ENCODE data around the gene PLEKHO1. TPM values are rescaled to one million over a fixed set of nuclear protein-coding genes. Genes with fewer than 3 reads are reported as not detected.
"Not testable (repeated sequence)": the region's sequence is repeated elsewhere in the genome, so short reads cannot be mapped to it uniquely, and the experiment has no call there.

Gene PLEKHO1
- total RNA-seq, 8 experiments from 2014 or later = 28.1 to 143 (median 48.9) TPM

GRCh38 chr1:150186789-150187559, 37.3 kb downstream of the PLEKHO1 start:
- H3K27ac ChIP-seq = no peak overlapping the region
- WGBS, 10 experiments = 0 to 100% (median 42%) methylated on average over 1 to 10 of the region's 10 CpGs
- H3K4me3 ChIP-seq = no peak overlapping the region
- in situ Hi-C loops (cut with MboI; ENCODE audit: low pct_unique_long_range_greater_than_20kb in 2 of 9, low sequenced_read_pairs in 9 of 9, unreplicated experiment in 9 of 9) = loop anchor here in 5 of 9 experiments (10.0 to 25.0 kb wide), 4 partner anchors 100 to 250 kb away; partner anchors contain the start of genes MTMR11 (in 1 of the 5) and SF3B4 (in 1 of the 5)
- peaks cover 1 to 5% of the 10 kb centered on the region in 2 donors for H3K4me1 ChIP-seq (replicated peaks in 1 of 2)
- ATAC-seq (replicated peaks in 6 of 8) = peak in 5 of 8 experiments; percentile 33 to 86 (median 59)

GRCh38 chr1:150187560-150187931, 37.8 kb downstream of the PLEKHO1 start:
- in situ Hi-C loops (cut with MboI; ENCODE audit: low pct_unique_long_range_greater_than_20kb in 2 of 9, low sequenced_read_pairs in 9 of 9, unreplicated experiment in 9 of 9) = loop anchor here in 5 of 9 experiments (10.0 to 25.0 kb wide), 4 partner anchors 100 to 250 kb away; partner anchors contain the start of genes MTMR11 (in 1 of the 5) and SF3B4 (in 1 of the 5)
- peak in 3 of 8 experiments; percentile 11 to 54 (median 21) for ATAC-seq (replicated peaks in 6 of 8)
- WGBS, 10 experiments = 0 to 74% (median 50%) methylated on average over 2 to 3 of the region's 3 CpGs; no CpG with 5 or more reads in 3 of the 10 experiments
- Histone ChIP-seq H3K4me1 (replicated peaks in 1 of 2) (peaks cover 0 to 3% of the 10 kb centered on the region in 2 donors), H3K4me3 (no peak overlapping the region), H3K27ac (no peak overlapping the region)

GRCh38 chr1:150192012-150192411, 42.3 kb downstream of the PLEKHO1 start:
- 29 to 100% (median 94%) methylated on average over 1 to 2 of the region's 2 CpGs; no CpG with 5 or more reads in 1 of the 10 experiments for WGBS, 10 experiments
- Histone ChIP-seq H3K4me3 (no peak overlapping the region), H3K4me1 (replicated peaks in 1 of 2) (no peaks in the 10 kb centered on the region), H3K27ac (no peak overlapping the region)
- in situ Hi-C loops (cut with MboI; ENCODE audit: low pct_unique_long_range_greater_than_20kb in 2 of 9, low sequenced_read_pairs in 9 of 9, unreplicated experiment in 9 of 9) = loop anchor here in 5 of 9 experiments (25.0 kb wide), 3 partner anchors 105 to 255 kb away; partner anchors contain the start of genes MTMR11 (in 1 of the 5) and SF3B4 (in 1 of the 5)
- ATAC-seq (replicated peaks in 6 of 8) = no peak

GRCh38 chr1:150194381-150195031, 44.8 kb downstream of the PLEKHO1 start:
- in situ Hi-C loops (cut with MboI; ENCODE audit: low pct_unique_long_range_greater_than_20kb in 2 of 9, low sequenced_read_pairs in 9 of 9, unreplicated experiment in 9 of 9) = loop anchor here in 5 of 9 experiments (25.0 kb wide), 3 partner anchors 107 to 257 kb away; partner anchors contain the start of genes MTMR11 (in 1 of the 5) and SF3B4 (in 1 of the 5)
- Histone ChIP-seq H3K4me3 (no peak overlapping the region), H3K4me1 (replicated peaks in 1 of 2) (no peaks in the 10 kb centered on the region), H3K27ac (no peak overlapping the region)
- WGBS, 10 experiments = 40 to 100% (median 70%) methylated on average over 1 to 4 of the region's 4 CpGs; no CpG with 5 or more reads in 1 of the 10 experiments
- ATAC-seq (replicated peaks in 6 of 8) = peak in 3 of 8 experiments; percentile 28 to 61 (median 50)

- 0 to 75% (median 11%) methylated on average over 1 of the region's 1 CpG; no CpG with 5 or more reads in 3 of the 10 experiments for WGBS, 10 experiments
- no peaks in the 10 kb centered on the region for H3K4me1 ChIP-seq (replicated peaks in 1 of 2)
- no peak overlapping the region for H3K27ac ChIP-seq
- ATAC-seq (replicated peaks in 6 of 8) = peak in 3 of 8 experiments; percentile 95 to 97 (median 96)
- in situ Hi-C loops (cut with MboI; ENCODE audit: low pct_unique_long_range_greater_than_20kb in 2 of 9, low sequenced_read_pairs in 9 of 9, unreplicated experiment in 9 of 9) = loop anchor here in 5 of 9 experiments (25.0 kb wide), 3 partner anchors 109 to 259 kb away; partner anchors contain the start of genes MTMR11 (in 1 of the 5) and SF3B4 (in 1 of the 5)
- H3K4me3 ChIP-seq = no peak overlapping the region
These were observed 46.7 kb downstream of the PLEKHO1 start for GRCh38 chr1:150196417-150196816.

GRCh38 chr1:150207281-150207971, 57.7 kb downstream of the PLEKHO1 start:
- Histone ChIP-seq H3K4me3 (no peak overlapping the region), H3K27ac (no peak overlapping the region), H3K4me1 (replicated peaks in 1 of 2) (no peaks in the 10 kb centered on the region)
- ATAC-seq (replicated peaks in 6 of 8) = no peak
- 81 to 97% (median 90%) methylated on average over 2 to 7 of the region's 7 CpGs; no CpG with 5 or more reads in 1 of the 10 experiments for WGBS, 10 experiments
- in situ Hi-C loops (cut with MboI; ENCODE audit: low pct_unique_long_range_greater_than_20kb in 2 of 9, low sequenced_read_pairs in 9 of 9, unreplicated experiment in 9 of 9) = loop anchor here in 1 of 9 experiments (25.0 kb wide), 1 partner anchor 245 kb away; no protein-coding TSS in a partner anchor

- in situ Hi-C loops (cut with MboI; ENCODE audit: low pct_unique_long_range_greater_than_20kb in 2 of 9, low sequenced_read_pairs in 9 of 9, unreplicated experiment in 9 of 9) = loop anchor here in 1 of 9 experiments (25.0 kb wide), 1 partner anchor 246 kb away; no protein-coding TSS in a partner anchor
- 67 to 100% (median 91%) methylated on average over 1 to 6 of the region's 6 CpGs; no CpG with 5 or more reads in 1 of the 10 experiments for WGBS, 10 experiments
- ATAC-seq (replicated peaks in 6 of 8); H3K4me1 ChIP-seq (replicated peaks in 1 of 2); H3K4me3 ChIP-seq; H3K27ac ChIP-seq: not testable (repeated sequence)
These were observed 58.7 kb downstream of the PLEKHO1 start for GRCh38 chr1:150208460-150208859.

Other genes starting within 250 kb of the PLEKHO1 start
- 100 to 1,000 TPM in 2 of 8 experiments, 10 to 100 TPM in 4, 1 to 10 TPM in 1, under 1 TPM in 1; 0.31 to 109 (median 59.7) TPM for gene SV2A, start 232.1 kb upstream of the PLEKHO1 start, total RNA-seq
- 10 to 100 TPM; 17.0 to 47.8 (median 28.1) TPM for gene SF3B4, start 222.1 kb upstream of the PLEKHO1 start, total RNA-seq
- 1 to 10 TPM; 1.0 to 7.4 (median 4.5) TPM for gene MTMR11, start 213.0 kb upstream of the PLEKHO1 start, total RNA-seq
- 10 to 100 TPM in 6 of 8 experiments, 1 to 10 TPM in 2; 9.5 to 17.7 (median 11.9) TPM for gene OTUD7B, start 139.2 kb upstream of the PLEKHO1 start, total RNA-seq
- gene VPS45, start 82.1 kb upstream of the PLEKHO1 start, total RNA-seq = 100 to 1,000 TPM in 2 of 8 experiments, 10 to 100 TPM in 6; 37.4 to 109 (median 75.6) TPM
- gene ANP32E, start 86.2 kb downstream of the PLEKHO1 start, total RNA-seq = 100 to 1,000 TPM in 1 of 8 experiments, 10 to 100 TPM in 7; 34.6 to 147 (median 54.7) TPM
- gene CA14, start 107.9 kb downstream of the PLEKHO1 start, total RNA-seq = 10 to 100 TPM in 5 of 8 experiments, 1 to 10 TPM in 2, under 1 TPM in 1; 0.56 to 86.1 (median 28.3) TPM
- 100 to 1,000 TPM in 5 of 8 experiments, 10 to 100 TPM in 3; 70.5 to 134 (median 109) TPM for gene APH1A, start 119.1 kb downstream of the PLEKHO1 start, total RNA-seq
- 100 to 1,000 TPM in 1 of 8 experiments, 10 to 100 TPM in 4, 1 to 10 TPM in 3; 1.9 to 104 (median 50.2) TPM for gene C1orf54, start 122.9 kb downstream of the PLEKHO1 start, total RNA-seq
- gene CIART, start 132.6 kb downstream of the PLEKHO1 start, total RNA-seq = 10 to 100 TPM in 1 of 8 experiments, 1 to 10 TPM in 5, under 1 TPM in 2; 0.72 to 11.6 (median 5.8) TPM
- 100 to 1,000 TPM; 104 to 198 (median 121) TPM for gene MRPS21, start 143.9 kb downstream of the PLEKHO1 start, total RNA-seq
- 10 to 100 TPM; 32.5 to 78.4 (median 62.0) TPM for gene PRPF3, start 171.6 kb downstream of the PLEKHO1 start, total RNA-seq
- gene RPRD2, start 214.2 kb downstream of the PLEKHO1 start, total RNA-seq = 10 to 100 TPM in 7 of 8 experiments, 1 to 10 TPM in 1; 9.1 to 37.4 (median 23.7) TPM

Data from motor neuron (in vitro differentiated cells).